H1 (cell line): ENCODE results near the gene ELP1. TPM values are rescaled to one million over a fixed set of nuclear protein-coding genes. Genes with fewer than 3 reads are reported as not detected.

Experiments
- CTCF ChIA-PET: fragments of 300-600 bp; sonication (Branson Sonifier 250); formaldehyde crosslinking; loops from one replicate; lab custom pipeline; 2021; ENCODE audit not compliant: partially characterized antibody; lab: Charles Lee
- POLR2A ChIA-PET: fragments of 300-600 bp; sonication (Branson Sonifier 250); formaldehyde crosslinking; loops from one replicate; lab custom pipeline; 2021; ENCODE audit warnings: inconsistent platforms; ENCODE audit not compliant: partially characterized antibody; lab: Charles Lee
- DNase-seq, 2 experiments: peaks; one replicate each; pipeline versions ENCODE4 v3.0.0 to v3.0.0-alpha.2; 2010 to 2022; ENCODE audit warnings: low spot score in 2 of 2, low read depth in 1 of 2, mixed read lengths in 1 of 2
- FAIRE-seq: peaks from 2 replicates; lab custom pipeline; 2011; peaks lifted over from hg19 to GRCh38; lab: Jason Lieb, UNC
- H2AFZ ChIP-seq: 2 replicates; pipeline ENCODE4 v1.8.1; 2012; ENCODE audit warnings: low read length, inconsistent platforms
- H2AK5ac ChIP-seq: 2 replicates; pipeline ENCODE4 v1.6.1; 2013; ENCODE audit warnings: low read depth, low read length
- H2BK120ac ChIP-seq: replicated peaks from 2 replicates; pipeline ENCODE3; 2013; ENCODE audit warnings: low read depth, low read length, inconsistent platforms
- H2BK12ac ChIP-seq: 2 replicates; pipeline ENCODE4 v1.6.1; 2013; ENCODE audit warnings: low read depth, low read length
- H2BK15ac ChIP-seq: 2 replicates; pipeline ENCODE4 v1.6.1; 2013; ENCODE audit warnings: low read length
- H2BK20ac ChIP-seq: 2 replicates; pipeline ENCODE4 v1.6.1; 2013; ENCODE audit warnings: low read length
- H2BK5ac ChIP-seq: 2 replicates; pipeline ENCODE4 v1.6.1; 2013; ENCODE audit warnings: low read depth, low read length
- H3K14ac ChIP-seq: 2 replicates; pipeline ENCODE4 v1.6.1; 2013; ENCODE audit warnings: inconsistent platforms; ENCODE audit not compliant: insufficient read length
- H3K18ac ChIP-seq: 2 replicates; pipeline ENCODE4 v1.6.1; 2013; ENCODE audit warnings: low read length; ENCODE audit errors: extremely low read depth
- H3K23ac ChIP-seq: 2 replicates; pipeline ENCODE4 v1.6.1; 2013; ENCODE audit warnings: inconsistent platforms; ENCODE audit not compliant: insufficient read length
- H3K23me2 ChIP-seq: 2 replicates; pipeline ENCODE4 v1.6.1; 2013; ENCODE audit warnings: low read depth, low read length
- H3K27ac ChIP-seq: 2 replicates; pipeline ENCODE4 v1.6.1; 2011; ENCODE audit warnings: low read depth, low read length, inconsistent platforms
- H3K27me3 ChIP-seq, 4 experiments: replicated peaks in 1 of 4; 1 replicate in 1 of 4; 2 replicates in 3 of 4; pipeline versions ENCODE4 v1.6.1 to v1.8.1; 2011 to 2013; ENCODE audit warnings: low read length in 3 of 4, mild to moderate bottlenecking in 3 of 4, inconsistent platforms in 2 of 4, mixed read lengths in 2 of 4, moderate library complexity in 1 of 4; ENCODE audit not compliant: control insufficient read depth in 3 of 4, insufficient read depth in 3 of 4; ENCODE audit errors: extremely low read depth in 1 of 4
- H3K36me3 ChIP-seq, 4 experiments: 2 replicates each; pipeline versions ENCODE4 v1.6.1 to v1.8.1; 2011 to 2013; ENCODE audit warnings: mild to moderate bottlenecking in 4 of 4, low read length in 3 of 4, moderate library complexity in 2 of 4, control low read depth in 1 of 4, inconsistent platforms in 1 of 4; ENCODE audit not compliant: insufficient read depth in 4 of 4, control insufficient read depth in 2 of 4
- H3K4ac ChIP-seq: replicated peaks from 2 replicates; pipeline ENCODE3; 2013; ENCODE audit warnings: low read length, low read depth, mixed read lengths, inconsistent platforms; ENCODE audit not compliant: insufficient read length
- H3K4me1 ChIP-seq, 4 experiments: replicated peaks in 1 of 4; 1 replicate in 1 of 4; 2 replicates in 3 of 4; pipeline versions ENCODE4 v1.6.1 to v1.8.1; 2011 to 2013; ENCODE audit warnings: low read length in 3 of 4, inconsistent platforms in 2 of 4, mixed read lengths in 1 of 4; ENCODE audit not compliant: insufficient read depth in 4 of 4, control insufficient read depth in 3 of 4
- H3K4me2 ChIP-seq, 2 experiments: 2 replicates each; pipeline versions ENCODE4 v1.6.1 to v1.8.1; 2011 to 2013; ENCODE audit warnings: low read depth in 2 of 2, low read length in 2 of 2, control low read depth in 1 of 2, inconsistent platforms in 1 of 2, mild to moderate bottlenecking in 1 of 2; ENCODE audit not compliant: insufficient read depth in 1 of 2
- H3K4me3 ChIP-seq, 4 experiments: fragments of 200-600, 300-600 bp in 1 of 4; sonication (generic), shearing (Covaris generic), sonication (Bioruptor Twin) in 1 of 4; 2 replicates each; pipeline versions ENCODE4 v1.5.1 to v1.8.1; 2011 to 2016; ENCODE audit warnings: low read length in 4 of 4, low read depth in 3 of 4, control low read depth in 2 of 4, inconsistent platforms in 2 of 4, mild to moderate bottlenecking in 2 of 4, mixed read lengths in 1 of 4, moderate library complexity in 1 of 4; ENCODE audit not compliant: insufficient read depth in 2 of 4; ENCODE audit errors: extremely low read depth in 1 of 4
- H3K56ac ChIP-seq: replicated peaks from 2 replicates; pipeline ENCODE3; 2013; ENCODE audit warnings: low read depth, mild to moderate bottlenecking, mixed read lengths, low read length, inconsistent platforms; ENCODE audit not compliant: insufficient read length
- H3K79me1 ChIP-seq: 2 replicates; pipeline ENCODE4 v1.6.1; 2013; ENCODE audit warnings: low read depth, low read length, control low read depth
- H3K79me2 ChIP-seq, 2 experiments: 2 replicates each; pipeline versions ENCODE4 v1.6.1 to v1.8.1; 2012 to 2013; ENCODE audit warnings: low read length in 2 of 2, mild to moderate bottlenecking in 2 of 2, inconsistent platforms in 1 of 2; ENCODE audit not compliant: insufficient read depth in 2 of 2, control insufficient read depth in 1 of 2
- H3K9ac ChIP-seq, 4 experiments: replicated peaks in 1 of 4; 1 replicate in 1 of 4; 2 replicates in 3 of 4; pipeline versions ENCODE4 v1.6.1 to v1.8.1; 2011 to 2013; ENCODE audit warnings: low read depth in 3 of 4, low read length in 3 of 4, control low read depth in 2 of 4, mild to moderate bottlenecking in 2 of 4, moderate library complexity in 2 of 4, inconsistent platforms in 1 of 4; ENCODE audit errors: extremely low read depth in 1 of 4
- H3K9me3 ChIP-seq, 2 experiments: 2 replicates each; pipeline versions ENCODE4 v1.6.1 to v1.8.1; 2012 to 2013; ENCODE audit warnings: mild to moderate bottlenecking in 2 of 2, moderate library complexity in 2 of 2, control low read depth in 1 of 2, inconsistent platforms in 1 of 2, low read depth in 1 of 2, low read length in 1 of 2, mixed read lengths in 1 of 2; ENCODE audit not compliant: insufficient read depth in 2 of 2
- H4K20me1 ChIP-seq, 2 experiments: replicated peaks in 1 of 2; 2 replicates each; pipeline versions ENCODE3 to v1.8.1; 2011 to 2013; ENCODE audit warnings: inconsistent platforms in 2 of 2, low read length in 2 of 2, mild to moderate bottlenecking in 1 of 2; ENCODE audit not compliant: insufficient read depth in 2 of 2, control insufficient read depth in 1 of 2
- H4K5ac ChIP-seq: 2 replicates; pipeline ENCODE4 v1.6.1; 2013; ENCODE audit warnings: low read length, low read depth, mixed read lengths, inconsistent platforms; ENCODE audit not compliant: insufficient read length
- H4K8ac ChIP-seq: 2 replicates; pipeline ENCODE4 v1.8.0; 2013; ENCODE audit warnings: mild to moderate bottlenecking, moderate library complexity, low read length, inconsistent platforms; ENCODE audit not compliant: insufficient read depth; ENCODE audit errors: extremely low read depth
- H4K91ac ChIP-seq: replicated peaks from 2 replicates; pipeline ENCODE3; 2013; ENCODE audit warnings: low read length, mixed read lengths, inconsistent platforms; ENCODE audit not compliant: insufficient read length
- ASH2L ChIP-seq: fragments of 200-600, 300-600 bp; sonication (generic); IDR thresholded peaks from one replicate; pipeline ENCODE4 v1.7.1; 2017; ENCODE audit warnings: low read length
- EGR1 ChIP-seq: IDR thresholded peaks from 2 replicates; pipeline ENCODE4 v1.6.1; 2011; ENCODE audit warnings: low read depth, low read length, borderline replicate concordance
- FOSL1 ChIP-seq: IDR thresholded peaks from 2 replicates; pipeline ENCODE4 v1.6.1; 2011; ENCODE audit warnings: mild to moderate bottlenecking, low read depth, low read length, moderate library complexity; ENCODE audit not compliant: insufficient read depth
- KDM1A ChIP-seq: fragments of 200-600, 300-600 bp; sonication (generic); IDR thresholded peaks from 2 replicates; pipeline ENCODE4 v1.7.1; 2016; ENCODE audit warnings: mild to moderate bottlenecking, low read length, borderline replicate concordance
- NRF1 ChIP-seq: IDR thresholded peaks from 2 replicates; pipeline ENCODE4 v1.6.1; 2011; ENCODE audit warnings: mild to moderate bottlenecking, low read depth, low read length, improper control_type of control experiment
- RNF2 ChIP-seq: fragments of 200-900, 300-1000 bp; sonication (generic); IDR thresholded peaks from 2 replicates; pipeline ENCODE4 v1.7.1; 2016; ENCODE audit warnings: borderline replicate concordance, low read depth, mild to moderate bottlenecking, antibody characterized with exemption, low read length; ENCODE audit not compliant: poor library complexity, severe bottlenecking; ENCODE audit errors: missing control alignments
- SRF ChIP-seq: IDR thresholded peaks from 2 replicates; pipeline ENCODE4 v1.6.1; 2011; ENCODE audit warnings: mild to moderate bottlenecking, low read depth, low read length, moderate library complexity
- SUZ12 ChIP-seq: fragments of 200-600 bp; sonication (generic); IDR thresholded peaks from 2 replicates; pipeline ENCODE4 v1.6.1; 2012; ENCODE audit warnings: mild to moderate bottlenecking, inconsistent platforms, low read length, moderate library complexity, mixed read lengths
- TAF7 ChIP-seq: optimal IDR thresholded peaks from 2 replicates; pipeline ENCODE3; 2011; ENCODE audit warnings: low read depth, mild to moderate bottlenecking, inconsistent platforms, low read length, moderate library complexity, borderline replicate concordance
- TCF12 ChIP-seq: IDR thresholded peaks from 2 replicates; pipeline ENCODE4 v1.6.1; 2011; ENCODE audit warnings: low read depth, mild to moderate bottlenecking, low read length
- WGBS, 2 experiments: shearing (Covaris generic) in 1 of 2; methylation state at CpG; one replicate each; pipeline versions ENCODE4 v1.1.6 to v1.1.7; 2013 to 2015; ENCODE audit warnings: low lambda C conversion rate in 2 of 2, mixed read lengths in 2 of 2, inconsistent platforms in 1 of 2, low coverage in 1 of 2, missing lambda C conversion rate in 1 of 2; ENCODE audit not compliant: insufficient replicate concordance in 2 of 2, insufficient coverage in 1 of 2, insufficient read length in 1 of 2; ENCODE audit errors: extremely low coverage in 1 of 2, missing lambda C conversion rate in 1 of 2; 5-methylcytosine and 5-hydroxymethylcytosine counted together
- polyA plus RNA-seq, 7 experiments: library from polyadenylated mRNA; depleted of rRNA in 3 of 7; stranded (reverse) in 5 of 7; unstranded in 2 of 7; fragments of >200 nt in 5 of 7; fragments of 200-250 nt in 2 of 7; gene quantifications; 1 replicate in 5 of 7; 2 replicates in 1 of 7; 4 replicates in 1 of 7; pipeline versions ENCODE4 v1.2.1 to v1.2.3, GENCODE V29; 2011 to 2013; ENCODE audit warnings: missing spikeins in 2 of 7, mixed read lengths in 2 of 7
- total RNA-seq: library from RNA; stranded (reverse); fragmentation: NEBNext Ultra II Directional; extraction: Animal tissue kit (Norgen Biotek cat#: 25700); gene quantifications from 2 replicates; pipeline ENCODE4 v1.2.1, GENCODE V29; 2021
- TF ChIP-seq, protein P1 (sequence below): IDR thresholded peaks from 2 replicates; pipeline ENCODE4 v1.6.1; 2012; ENCODE audit warnings: low read length, inconsistent platforms

Gene ELP1
- total and polyA plus RNA-seq, 2 of the 8 experiments (the other 6 are each of a cell fraction or from before 2014, with no cell fraction given), result 13.9 to 31.3 TPM

DNA sequence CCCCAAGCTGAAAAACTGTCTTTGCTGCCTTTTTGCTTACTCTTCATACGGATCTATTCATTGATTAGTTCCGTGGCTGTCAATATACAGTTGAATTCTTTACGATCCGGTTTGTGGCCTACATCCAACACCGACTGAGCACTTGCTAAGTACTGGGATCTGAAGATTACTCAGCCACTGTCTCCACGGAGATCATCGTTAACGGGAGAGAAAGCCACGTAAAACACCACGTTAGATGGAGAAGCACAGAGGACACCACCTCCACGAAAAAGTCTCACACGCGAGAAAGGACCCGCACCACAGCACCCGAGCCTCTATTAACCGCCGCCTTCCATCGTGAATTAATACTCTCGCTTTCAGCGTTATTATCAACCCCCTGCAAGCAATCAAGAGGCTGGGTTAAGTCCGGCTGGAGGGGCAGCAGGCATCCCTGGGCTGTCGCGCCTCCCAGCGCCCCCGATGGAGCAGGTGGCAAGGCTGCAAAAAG is 650 bp downstream of the ELP1 start:
- CTCF ChIA-PET, result interaction anchor here (1.3 kb wide), 1 partner anchor 18 kb away, joined by 6 read pairs; no protein-coding TSS in a partner anchor
- Histone ChIP-seq H3K14ac (no peak overlapping the region), H4K91ac (no peak overlapping the region), H3K9me3 (no peaks in the 10 kb centered on the region), H3K23me2 (peaks cover 10% of the 10 kb centered on the region), H3K27me3 (no peaks in the 10 kb centered on the region), H2BK12ac (no peak overlapping the region), H4K8ac (peak overlapping the region; percentile 96; the same call in 1 of the 2 replicates), H3K36me3 (peaks cover 0 to 17% (median 3%) of the 10 kb centered on the region in 4 experiments; a peak in 4 of 8 replicates), H3K4me3 (peak overlapping the region; percentile 96 to 100 (median 98)), H2BK15ac (no peak overlapping the region), H2BK120ac (no peak overlapping the region), H3K4ac (peak overlapping the region; percentile 75), H2BK20ac (no peak overlapping the region), H3K23ac (no peak overlapping the region), H2AFZ (no peak overlapping the region; the same call in 1 of the 2 replicates), H2AK5ac (no peak overlapping the region), H3K79me2 (peaks cover 10 to 26% of the 10 kb centered on the region in 2 experiments), H3K79me1 (peaks cover 2% of the 10 kb centered on the region), H3K56ac (no peak overlapping the region), H4K5ac (peak overlapping the region; percentile 92), H2BK5ac (peak overlapping the region; percentile 92; the same call in 1 of the 2 replicates), H4K20me1 (no peaks in the 10 kb centered on the region), H3K18ac (no peak overlapping the region), H3K4me2 (peak overlapping the region; percentile 77 to 99), H3K9ac (peak overlapping the region; percentile 88 to 91 (median 88)), H3K27ac (no peak overlapping the region), H3K4me1 (peaks cover 0 to 4% (median under 1%) of the 10 kb centered on the region in 4 experiments; a peak in 4 of 7 replicates)
- no peak for FAIRE-seq
- POLR2A ChIA-PET, result interaction anchor here (0.7 to 1.2 kb wide), 3 partner anchors 10 to 564 kb away, joined by 3 read pairs; no protein-coding TSS in a partner anchor
- WGBS, 2 experiments, result 7% methylated on average over 25 of the region's 25 CpGs; no CpG with 5 or more reads in 1 of the 2 experiments
- no peak for DNase-seq
- TF ChIP-seq SUZ12, result no peak
- TF ChIP-seq TAF7, result no peak
- TF ChIP-seq ASH2L, result no peak
- no peak for TF ChIP-seq NRF1
- TF ChIP-seq, protein P1, sequence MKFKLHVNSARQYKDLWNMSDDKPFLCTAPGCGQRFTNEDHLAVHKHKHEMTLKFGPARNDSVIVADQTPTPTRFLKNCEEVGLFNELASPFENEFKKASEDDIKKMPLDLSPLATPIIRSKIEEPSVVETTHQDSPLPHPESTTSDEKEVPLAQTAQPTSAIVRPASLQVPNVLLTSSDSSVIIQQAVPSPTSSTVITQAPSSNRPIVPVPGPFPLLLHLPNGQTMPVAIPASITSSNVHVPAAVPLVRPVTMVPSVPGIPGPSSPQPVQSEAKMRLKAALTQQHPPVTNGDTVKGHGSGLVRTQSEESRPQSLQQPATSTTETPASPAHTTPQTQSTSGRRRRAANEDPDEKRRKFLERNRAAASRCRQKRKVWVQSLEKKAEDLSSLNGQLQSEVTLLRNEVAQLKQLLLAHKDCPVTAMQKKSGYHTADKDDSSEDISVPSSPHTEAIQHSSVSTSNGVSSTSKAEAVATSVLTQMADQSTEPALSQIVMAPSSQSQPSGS, result no peak
- TF ChIP-seq TCF12, result no peak
- no peak for TF ChIP-seq RNF2
- TF ChIP-seq FOSL1, result no peak
- TF ChIP-seq EGR1, result no peak
- TF ChIP-seq KDM1A, result no peak
- no peak for TF ChIP-seq SRF
